Esophagus mucosa (tissue), 1 donor: Measurements from ENCODE around the gene GLDN. TPM values are rescaled to one million over a fixed set of nuclear protein-coding genes. Genes with fewer than 3 reads are reported as not detected.

Source experiments
- ATAC-seq: fragments of 200-7000 bp; cut with Tn5 transposase; one replicate; pipeline ENCODE4 v1.9.1; 2020
- total RNA-seq: library from RNA; stranded (reverse); gene quantifications from one replicate; pipeline ENCODE4 v1.2.4, GENCODE V29; 2023
- donor health status: DM: yes; HTN: yes; CAD: no.

The GLDN gene
- total RNA-seq, 1 donor from 2014 or later: 0.56 TPM

DNA sequence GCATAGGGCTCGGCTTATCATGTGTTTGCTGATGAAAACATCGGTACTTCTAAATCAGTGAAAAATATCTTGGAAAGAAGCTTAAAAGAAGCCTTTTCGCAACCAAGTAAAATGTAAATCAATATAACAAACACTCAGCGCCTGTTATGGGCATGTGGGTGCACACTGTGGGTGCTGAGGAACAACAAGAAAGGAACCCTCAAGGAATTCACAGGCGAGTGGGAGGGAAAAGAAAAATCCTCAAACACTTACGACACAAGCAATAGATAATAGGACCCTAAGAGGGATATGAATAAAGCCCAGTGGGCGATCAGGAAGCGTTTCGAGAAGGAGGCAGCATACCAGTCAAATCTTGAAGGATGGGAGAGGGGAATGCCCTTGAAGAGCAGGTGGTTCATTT lies 21.9 kb downstream of the GLDN start:
- ATAC-seq: no peak

DNA sequence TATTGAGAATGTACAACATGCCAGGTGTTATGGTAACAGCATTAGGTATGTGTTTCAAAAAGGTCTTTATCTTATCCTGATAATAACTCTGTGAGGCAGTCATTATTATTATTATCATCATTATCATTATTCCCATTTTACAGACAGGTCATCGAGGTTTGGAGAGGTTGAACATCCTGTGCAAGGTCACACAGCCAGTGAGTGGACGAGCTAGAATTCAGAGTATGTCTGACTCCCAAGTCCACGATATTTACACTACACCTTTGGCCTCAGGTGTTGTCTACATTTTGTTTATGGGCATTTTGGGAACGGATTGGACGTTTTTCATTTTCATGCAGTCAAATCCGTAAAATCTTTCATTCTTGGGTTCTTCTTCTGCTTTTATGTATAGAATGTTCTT lies 24.0 kb downstream of the GLDN start:
- no peak for ATAC-seq

- peak; percentile 77 for ATAC-seq
Observed at GRCh38 chr15:51366071-51366470, 24.6 kb downstream of the GLDN start.

DNA sequence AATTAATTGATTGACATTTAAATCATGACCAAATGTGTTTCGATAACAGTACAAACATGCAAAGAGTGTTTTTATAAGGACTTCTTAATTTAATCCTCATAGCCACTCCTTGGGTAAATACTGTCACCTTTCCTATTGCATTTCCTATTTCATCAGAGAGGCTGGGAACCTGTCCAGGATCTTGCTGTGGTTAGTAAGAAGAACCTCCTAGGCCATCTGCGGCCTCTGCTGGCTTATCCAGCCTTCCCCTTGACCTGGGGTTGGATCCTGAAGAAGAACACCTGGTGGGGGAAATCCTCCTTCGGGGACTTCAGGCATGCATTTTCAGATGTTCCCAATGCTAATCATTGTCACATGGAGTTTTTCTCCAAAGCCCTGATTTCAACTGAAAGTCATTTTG lies 25.5 kb downstream of the GLDN start:
- ATAC-seq: peak; percentile 89

GRCh38 chr15:51367322-51367976 lies 26.0 kb downstream of the GLDN start:
- peak; percentile 55 for ATAC-seq

GRCh38 chr15:51368307-51368706 lies 26.9 kb downstream of the GLDN start:
- no peak for ATAC-seq

DNA sequence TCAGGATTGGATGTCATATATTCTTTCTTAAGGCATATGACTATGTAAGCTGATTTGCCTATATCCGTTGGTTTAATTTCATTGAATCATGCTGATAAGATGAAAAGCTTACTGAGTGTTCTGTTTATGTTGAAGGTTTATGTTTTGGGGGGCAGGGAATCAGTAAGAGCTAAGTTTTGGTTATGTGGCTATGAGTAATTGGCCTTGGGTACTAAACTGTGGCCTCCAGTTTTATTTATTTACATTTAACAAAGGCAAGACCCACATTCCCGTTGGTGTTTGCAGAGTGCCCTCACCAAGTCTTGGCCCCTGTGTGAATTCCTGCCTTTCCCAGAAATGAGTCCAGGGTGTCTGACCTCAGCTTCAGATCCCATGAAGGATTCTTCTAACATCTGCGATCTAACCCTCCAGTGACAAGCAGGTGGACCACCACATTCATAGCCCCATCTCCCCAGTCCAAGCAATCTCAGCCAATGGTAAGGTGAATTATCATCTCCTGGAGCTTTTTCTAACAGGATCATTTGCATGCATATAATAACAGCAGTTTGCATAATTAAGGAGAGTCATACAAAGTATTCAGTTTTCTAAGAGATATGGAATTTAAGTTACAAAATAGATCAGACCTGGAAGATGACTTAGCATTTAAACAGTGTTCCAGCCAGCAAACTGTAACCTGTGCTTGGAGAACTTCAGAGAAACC lies 27.4 kb downstream of the GLDN start:
- ATAC-seq: no peak

GRCh38 chr15:51369451-51369761 lies 28.0 kb downstream of the GLDN start:
- ATAC-seq: no peak

GRCh38 chr15:51371266-51371665 lies 29.8 kb downstream of the GLDN start:
- no peak for ATAC-seq

DNA sequence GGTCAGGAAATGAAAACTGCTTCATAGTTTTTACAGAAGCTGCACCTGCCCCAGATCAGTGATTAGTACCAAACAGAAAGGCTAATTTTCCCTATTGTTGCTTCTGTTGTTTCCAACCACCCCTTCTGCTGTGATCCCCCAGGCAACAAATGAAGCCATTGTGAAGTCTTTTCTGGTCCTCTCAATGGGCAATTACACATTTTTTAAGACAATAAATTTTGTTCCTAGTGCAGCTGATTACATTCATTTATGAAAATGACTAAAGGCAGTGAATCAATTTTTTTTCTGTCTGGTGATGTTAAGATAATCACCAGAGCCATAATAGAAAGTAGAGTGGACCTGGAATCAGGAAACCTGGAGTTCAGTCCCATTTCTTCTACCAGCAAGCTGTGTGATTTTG lies 32.7 kb downstream of the GLDN start:
- no peak for ATAC-seq

- ATAC-seq: no peak
Observed at GRCh38 chr15:51375966-51376640, 34.6 kb downstream of the GLDN start.

DNA sequence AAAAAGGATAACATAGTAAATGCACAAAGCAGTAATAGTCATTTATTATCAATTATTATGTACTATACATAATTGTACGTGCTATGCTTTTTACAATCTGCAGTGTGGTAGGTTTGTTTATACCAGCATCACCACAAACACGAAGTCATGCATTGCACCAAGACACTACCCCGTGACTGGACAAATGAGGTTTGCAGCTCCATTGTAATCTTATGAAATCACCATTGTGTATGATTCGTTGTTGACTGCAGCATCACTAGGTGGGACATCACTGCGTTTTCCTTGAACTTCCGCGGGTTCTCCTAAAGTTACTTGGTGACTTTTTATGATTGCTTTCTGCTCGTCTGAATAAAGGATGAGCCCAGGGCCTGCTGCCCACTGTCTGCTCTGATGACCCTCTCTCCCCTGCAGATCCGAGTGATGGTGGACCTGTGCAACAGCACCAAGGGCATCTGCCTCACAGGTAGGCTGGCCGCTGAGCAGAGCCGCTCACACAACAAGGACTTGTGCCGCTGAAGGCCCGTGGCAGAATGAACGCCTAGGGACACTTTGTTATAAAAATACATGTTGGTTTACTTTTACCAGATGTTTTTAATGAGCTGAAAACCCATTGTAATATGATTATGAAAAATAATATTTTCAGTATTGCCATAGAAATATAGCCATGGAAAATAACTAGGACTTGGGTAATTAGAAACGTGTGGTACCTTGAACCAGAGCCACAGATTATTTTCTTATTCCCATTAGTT lies 35.8 kb downstream of the GLDN start:
- no peak for ATAC-seq

DNA sequence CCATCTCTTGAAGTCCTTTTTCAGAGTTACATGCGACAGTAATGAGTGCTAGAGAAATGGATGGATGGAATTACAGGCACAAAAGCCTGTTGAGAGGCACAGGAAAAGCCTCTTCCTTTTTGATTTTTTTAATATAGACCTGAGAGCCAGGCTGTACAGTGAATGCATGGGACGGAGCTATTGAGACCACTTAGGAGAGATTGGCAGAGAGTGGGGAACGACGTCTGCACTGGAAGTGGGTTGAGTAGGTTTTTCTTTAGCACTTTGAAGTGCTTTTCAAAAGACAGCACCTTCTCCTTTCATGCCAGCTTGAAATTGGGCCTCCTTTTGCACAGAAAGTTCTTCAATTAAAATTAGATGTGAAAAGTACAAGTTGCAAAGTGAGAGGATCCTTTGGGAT lies 37.0 kb downstream of the GLDN start:
- no peak for ATAC-seq

DNA sequence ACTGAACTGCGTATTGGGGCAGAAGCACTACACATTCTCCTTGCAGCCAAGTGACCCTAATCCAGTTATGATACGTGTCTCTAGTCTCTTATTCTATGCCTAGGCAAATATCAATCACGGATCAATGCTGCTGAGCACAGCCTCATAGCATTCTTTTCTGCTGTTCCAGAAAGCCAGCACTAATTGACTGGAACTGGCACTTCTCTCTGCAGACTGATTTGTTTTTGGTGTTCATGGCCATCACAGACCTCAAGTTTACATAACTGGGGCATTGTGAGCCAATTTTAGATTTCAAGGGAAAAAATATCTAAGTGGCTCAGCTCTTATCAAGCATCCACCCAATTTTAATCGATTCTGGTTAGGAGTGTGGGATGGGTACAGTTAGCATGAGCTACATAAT lies 37.9 kb downstream of the GLDN start:
- no peak for ATAC-seq

GRCh38 chr15:51380999-51381806 lies 39.7 kb downstream of the GLDN start:
- peak; percentile 85 for ATAC-seq

- ATAC-seq: no peak
Observed at GRCh38 chr15:51382787-51383186, 41.3 kb downstream of the GLDN start.

DNA sequence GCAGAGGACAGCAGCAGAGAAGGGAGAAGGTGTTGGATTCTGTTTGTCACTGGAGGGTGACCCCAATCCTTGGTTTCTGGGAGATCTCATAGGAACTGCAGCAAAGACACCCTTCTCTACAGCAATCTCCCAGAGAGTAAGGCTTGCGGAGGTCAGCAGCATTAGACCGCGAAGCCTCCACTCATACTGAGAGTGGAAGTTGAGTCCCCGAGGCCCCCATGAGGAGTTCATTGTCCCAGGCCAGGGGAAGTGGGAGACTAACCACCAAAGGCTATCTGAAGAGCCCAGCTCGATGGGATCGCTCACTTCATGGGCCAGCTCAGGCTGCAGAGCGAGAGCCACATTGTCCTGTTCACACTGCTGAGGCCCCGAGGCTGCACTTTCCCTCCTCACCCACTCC lies 44.6 kb downstream of the GLDN start:
- ATAC-seq: no peak

- no peak for ATAC-seq
Observed at GRCh38 chr15:51386486-51386885, 45.0 kb downstream of the GLDN start.

DNA sequence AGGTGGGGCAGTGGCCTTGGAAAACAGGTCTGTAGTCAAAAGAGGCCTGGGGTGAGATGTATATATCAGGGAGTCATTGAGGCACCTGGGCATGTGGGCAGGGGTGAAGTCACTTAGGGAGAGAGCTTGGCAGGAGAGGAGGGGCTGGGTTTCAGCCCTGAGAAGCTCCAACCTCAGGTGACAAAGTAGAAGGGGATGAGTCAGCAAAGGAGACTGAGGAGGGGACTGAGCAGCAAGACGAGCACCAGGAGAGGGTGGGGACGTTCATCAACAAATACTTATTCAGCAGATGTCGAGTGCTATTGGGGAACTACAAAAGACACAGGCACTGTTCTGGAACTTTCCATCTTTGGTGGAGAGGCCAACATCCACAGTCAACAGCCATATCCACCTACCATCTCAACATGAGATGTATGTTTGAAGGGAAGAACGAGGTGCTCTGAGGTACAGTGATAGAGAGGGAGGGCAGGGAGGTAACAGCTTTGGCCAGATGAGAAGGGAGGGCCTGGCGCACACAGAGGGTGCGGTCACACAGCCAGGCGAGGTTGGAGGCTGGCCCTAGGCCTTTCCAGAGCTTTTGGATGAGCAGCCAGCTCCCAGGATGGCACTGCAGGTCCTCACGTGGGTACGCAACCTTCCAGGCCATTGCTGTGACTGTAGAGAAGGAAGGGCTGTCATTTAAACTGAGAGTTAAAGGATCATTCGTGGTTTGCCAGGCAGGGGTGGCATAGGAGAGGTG lies 45.7 kb downstream of the GLDN start:
- no peak for ATAC-seq

GRCh38 chr15:51387699-51388041 lies 46.2 kb downstream of the GLDN start:
- no peak for ATAC-seq

DNA sequence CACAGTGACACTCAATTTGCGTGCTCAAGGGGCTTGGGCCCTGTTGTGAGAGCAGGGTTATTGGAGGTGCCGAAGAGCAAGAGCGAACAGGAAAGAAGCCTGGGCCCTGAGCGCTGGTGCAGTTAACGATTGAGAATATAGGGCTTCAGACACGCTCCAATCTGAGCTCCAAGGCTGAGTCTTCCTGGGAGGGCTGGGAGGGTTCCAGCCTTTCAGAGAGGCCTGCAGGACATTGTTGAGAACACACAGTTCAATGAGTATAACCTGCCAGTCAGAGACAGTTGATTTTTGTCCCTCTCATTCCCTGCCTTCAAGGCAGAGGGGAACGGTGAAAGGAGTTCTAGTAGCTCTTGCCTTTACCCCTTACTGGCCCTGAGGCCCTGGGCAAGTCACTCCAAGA lies 47.3 kb downstream of the GLDN start:
- no peak for ATAC-seq
